Stimulated activated CD8-positive, alpha-beta memory T cell treated with anti-CD3 and anti-CD28 coated beads, Interleukin-12 subunit alpha, Interleukin-12 subunit beta, amount 100 ng/mL, for 1 hour (primary cell): ENCODE measurements around the gene RALGAPA2.

Source experiments
- DNase-seq: peaks from one replicate; pipeline ENCODE4 v3.0.0-alpha.2; 2020; ENCODE audit warnings: low read depth

RALGAPA2 gene

DNA sequence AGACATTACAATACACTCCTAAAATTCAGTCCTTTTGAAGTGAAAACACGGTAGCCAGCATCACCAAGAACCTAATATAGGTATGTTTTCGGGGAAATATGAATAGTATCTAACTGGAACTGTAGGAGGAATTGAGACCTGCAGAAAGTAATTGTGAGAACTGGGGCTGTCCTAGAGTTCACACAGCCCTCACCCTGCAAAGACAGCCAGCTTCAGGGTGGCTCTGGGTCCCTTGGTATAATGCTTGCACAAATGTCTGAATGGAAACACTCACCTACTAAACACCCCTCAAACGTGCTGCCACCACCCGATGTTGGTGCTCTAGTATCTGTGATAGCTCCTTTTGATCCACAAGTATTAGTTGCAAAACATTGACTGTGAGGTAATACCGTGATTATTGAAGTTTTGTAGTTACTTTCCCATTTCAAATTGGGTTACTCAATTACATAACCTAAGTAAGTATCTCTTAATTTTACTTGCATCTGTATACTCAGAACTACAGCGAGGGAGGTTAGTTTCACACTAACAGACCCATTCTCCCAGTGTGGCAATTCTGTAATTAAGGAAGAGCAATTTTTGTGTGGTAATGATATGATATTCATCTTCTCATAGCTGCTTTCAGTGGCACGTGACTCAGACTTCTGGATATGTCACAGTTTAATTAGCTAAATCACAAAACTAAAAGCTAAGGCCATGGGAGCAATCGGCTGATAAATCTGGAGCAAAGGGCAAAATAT lies 215.0 kb downstream of the RALGAPA2 start:
- no peak for DNase-seq

GRCh38 chr20:20495729-20496503 lies 216.5 kb downstream of the RALGAPA2 start:
- DNase-seq, result no peak

- no peak for DNase-seq
These were observed 218.7 kb downstream of the RALGAPA2 start for GRCh38 chr20:20493701-20494100.

DNA sequence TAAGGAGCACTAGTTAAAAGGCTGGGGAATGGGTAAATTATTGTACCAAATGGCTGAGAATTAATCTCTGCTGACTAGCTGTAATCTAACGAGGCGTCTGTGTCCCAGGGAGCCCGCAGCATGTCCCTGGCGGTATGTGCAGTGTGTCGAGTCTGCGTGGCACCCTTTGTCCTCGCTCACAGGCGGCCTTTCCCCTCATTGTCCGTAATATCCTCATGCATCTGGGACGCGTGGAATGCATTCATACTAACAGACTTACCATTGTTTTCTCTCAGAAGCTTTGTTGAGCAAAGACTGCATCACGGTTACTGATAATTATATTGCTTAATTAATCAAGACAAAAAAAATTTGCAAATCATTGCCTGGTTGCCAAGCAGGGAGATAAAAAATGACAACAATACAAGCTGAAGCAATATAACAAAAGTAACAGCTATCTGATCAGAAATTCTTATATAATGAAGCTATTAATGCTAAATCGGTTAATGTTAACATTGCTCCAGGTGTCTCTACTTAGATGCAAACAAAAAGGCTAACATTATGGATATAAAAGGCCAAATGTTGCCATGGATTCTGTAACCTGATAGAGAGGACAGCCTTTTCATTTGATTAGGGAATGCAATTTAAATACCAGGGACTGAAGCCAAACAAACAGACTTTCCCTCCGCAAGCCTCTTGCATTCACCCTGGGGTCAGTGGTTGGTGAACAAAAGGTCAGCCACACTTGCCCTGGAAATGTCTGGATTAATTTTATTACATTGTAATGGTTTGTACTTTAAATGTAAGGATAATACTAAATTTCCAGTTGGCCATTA lies 219.7 kb downstream of the RALGAPA2 start:
- DNase-seq, result no peak

DNA sequence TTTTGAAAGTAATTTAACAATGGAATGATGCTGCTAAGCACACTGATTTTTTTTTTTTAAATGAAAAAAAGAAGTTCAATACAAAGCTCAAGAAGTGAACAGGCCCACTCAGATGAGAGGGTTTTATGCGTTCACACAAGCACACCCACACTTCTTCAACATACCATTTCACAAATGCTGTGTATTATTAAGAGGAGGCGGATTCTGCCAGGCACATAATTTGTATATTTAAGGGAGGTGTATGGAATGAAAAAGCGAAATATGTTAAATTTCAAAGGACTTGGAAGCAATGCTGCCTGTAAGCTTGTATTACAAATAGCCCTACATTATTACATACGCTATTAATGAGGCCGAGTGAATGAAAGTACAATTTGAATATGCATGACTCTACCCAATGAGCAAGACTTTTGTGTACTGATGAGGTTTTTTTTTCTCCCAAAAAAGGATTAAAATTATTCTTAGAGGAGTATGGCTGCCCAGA lies 220.6 kb downstream of the RALGAPA2 start:
- no peak for DNase-seq

DNA sequence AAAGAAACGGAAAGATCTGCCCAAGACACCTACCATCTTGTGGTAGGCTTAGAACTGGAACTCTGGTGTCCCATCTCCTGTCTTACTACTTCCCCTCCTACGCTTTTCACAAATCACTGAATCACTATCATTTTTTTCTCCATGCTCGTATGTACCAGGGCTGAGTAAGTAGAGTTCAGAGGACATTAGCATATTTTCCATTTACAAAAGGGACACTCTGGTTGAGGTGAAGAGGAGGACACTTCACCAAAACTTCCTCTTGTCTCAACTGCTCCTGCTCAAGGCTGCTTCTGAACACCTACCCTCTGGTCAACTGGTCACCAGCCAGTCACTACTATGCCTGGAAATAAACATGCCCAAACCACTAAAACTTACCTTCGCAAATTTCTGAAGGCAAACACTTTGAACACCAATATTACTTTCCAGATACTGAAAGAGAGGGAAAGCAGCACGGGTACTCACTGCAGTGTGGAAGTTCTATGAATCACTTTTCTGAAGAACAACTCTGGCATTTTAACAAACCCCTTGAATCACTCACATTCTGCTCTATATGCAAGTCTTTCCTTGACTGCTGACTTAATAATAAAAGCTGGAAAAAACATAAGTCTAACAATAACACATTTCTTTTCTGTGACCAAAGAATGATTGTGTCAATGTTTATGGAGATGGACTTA lies 221.2 kb downstream of the RALGAPA2 start:
- DNase-seq, result no peak

DNA sequence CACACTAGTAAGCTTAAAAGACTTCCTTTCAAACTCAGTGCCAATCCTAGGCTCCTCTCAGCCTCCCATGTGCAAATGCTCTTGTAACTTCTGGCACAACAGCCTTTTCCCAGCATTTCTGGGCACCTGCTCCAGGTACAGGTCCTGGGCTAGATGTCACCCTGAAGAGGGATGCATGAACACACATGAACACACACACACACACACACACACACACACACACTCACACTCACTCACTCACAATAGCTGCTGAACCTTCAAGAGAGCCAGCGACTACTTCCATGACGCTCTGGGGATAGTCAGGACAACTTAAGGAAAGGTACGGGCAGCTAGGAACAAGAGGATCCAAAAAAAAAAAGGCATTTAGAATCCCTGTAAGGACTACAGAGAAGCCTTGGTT lies 221.8 kb downstream of the RALGAPA2 start:
- DNase-seq, result no peak

- no peak for DNase-seq
These were observed 222.6 kb downstream of the RALGAPA2 start for GRCh38 chr20:20489648-20490341.

- DNase-seq, result no peak
These were observed 223.4 kb downstream of the RALGAPA2 start for GRCh38 chr20:20489054-20489453.

GRCh38 chr20:20488388-20488787 lies 224.1 kb downstream of the RALGAPA2 start:
- DNase-seq, result no peak

DNA sequence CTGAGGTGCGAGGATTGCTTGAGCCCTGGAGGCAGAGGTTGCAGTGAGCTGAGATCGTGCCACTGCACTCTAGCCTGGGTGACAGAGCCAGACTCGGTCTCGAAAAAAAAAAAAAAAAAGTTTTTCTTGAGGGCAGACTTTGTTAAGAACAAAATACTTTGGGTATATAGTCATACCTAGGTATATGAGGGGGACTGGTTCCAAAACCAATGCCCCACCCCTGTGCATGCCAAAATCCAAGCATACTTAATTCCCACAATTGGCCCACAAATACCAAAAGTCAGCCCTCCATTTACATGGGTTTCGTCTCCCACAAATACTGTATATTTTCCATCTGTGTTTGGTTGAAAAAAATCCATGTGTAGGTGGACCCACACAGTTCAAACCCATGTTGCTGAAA lies 224.6 kb downstream of the RALGAPA2 start:
- DNase-seq, result no peak

GRCh38 chr20:20483328-20483727 lies 229.1 kb downstream of the RALGAPA2 start:
- DNase-seq, result no peak

DNA sequence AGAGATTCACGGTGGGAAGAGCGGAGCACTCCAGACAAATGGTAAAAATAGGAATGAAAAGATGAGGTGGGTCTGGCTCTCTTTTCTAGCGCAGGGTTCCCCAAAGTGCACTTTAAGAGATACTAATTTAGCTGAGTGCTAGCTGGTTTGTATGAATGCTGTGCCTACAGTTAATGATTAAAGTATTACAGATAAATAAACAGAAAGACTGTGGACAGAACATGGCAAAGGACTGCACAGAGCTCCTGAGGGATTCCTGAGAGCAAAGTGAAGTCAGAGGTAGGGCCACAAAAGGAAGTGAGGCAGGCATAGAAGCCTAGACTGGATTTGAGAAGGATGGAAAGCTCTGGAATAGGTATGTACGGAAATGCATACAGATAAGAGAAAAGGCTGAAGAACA lies 230.0 kb downstream of the RALGAPA2 start:
- DNase-seq, result no peak

GRCh38 chr20:20480689-20481088 lies 231.8 kb downstream of the RALGAPA2 start:
- DNase-seq, result no peak

DNA sequence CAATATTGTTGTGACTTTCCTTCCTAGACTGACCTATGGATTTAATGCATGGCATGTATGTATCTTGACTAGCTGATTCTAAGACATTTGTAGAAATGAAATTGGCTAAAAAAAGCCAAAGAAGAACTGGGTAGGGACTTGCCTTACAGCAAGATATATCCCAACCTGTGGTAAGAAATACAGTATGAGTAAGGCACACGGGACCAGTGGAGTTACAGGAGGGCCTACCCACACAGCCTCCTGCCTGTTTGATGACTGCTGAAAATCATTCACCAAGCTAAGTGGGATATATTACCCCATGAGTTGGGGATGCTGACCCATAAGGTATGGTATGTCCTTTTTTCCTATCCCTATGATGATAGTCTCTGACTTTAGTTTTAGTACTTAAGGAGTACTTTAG lies 232.3 kb downstream of the RALGAPA2 start:
- DNase-seq, result no peak

DNA sequence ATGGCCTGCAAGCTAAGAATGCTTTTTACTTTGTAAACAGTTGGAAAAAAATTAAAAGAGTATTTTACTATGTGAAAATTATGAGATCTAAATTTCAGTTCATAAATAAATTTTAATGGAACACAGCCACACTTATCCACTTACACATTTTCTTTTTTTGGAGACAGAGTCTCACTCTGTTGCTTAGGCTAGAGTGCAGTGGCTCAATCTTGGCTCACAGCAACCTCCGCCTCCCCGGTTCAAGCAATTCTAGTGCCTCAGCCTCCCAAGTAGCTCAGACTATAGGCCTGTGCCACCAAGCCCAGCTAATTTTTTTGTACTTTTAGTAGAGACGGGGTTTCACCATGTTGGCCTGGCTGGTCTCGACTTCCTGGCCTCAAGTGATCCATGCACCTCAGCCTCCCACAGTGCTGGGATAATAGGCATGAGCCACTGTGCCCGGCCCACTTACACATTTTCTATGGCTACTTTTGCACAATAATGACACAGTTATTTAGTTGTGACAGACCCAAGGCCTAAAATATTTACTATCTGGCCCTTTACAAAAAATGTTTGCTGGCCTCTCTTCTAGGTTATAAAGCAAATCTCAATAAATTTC lies 234.9 kb downstream of the RALGAPA2 start:
- no peak for DNase-seq

GRCh38 chr20:20476504-20476903 lies 235.9 kb downstream of the RALGAPA2 start:
- no peak for DNase-seq

DNA sequence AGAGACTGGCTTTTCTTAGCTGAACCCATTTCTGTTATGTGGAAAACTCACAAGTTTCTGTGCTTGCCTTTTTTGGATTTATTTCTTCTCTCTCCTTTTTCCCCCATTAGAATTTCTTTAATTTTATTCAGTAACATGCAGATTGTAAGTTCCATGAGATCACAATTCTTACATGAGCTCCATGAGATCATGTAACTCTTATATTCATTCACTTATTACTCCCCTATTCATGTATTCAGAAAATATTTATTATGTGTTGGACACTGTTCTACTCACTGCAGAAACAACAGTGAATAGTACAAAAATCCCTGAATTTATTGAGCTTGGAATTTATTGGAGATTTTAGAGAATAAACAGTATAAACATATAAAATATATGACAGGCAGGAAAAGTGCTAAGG lies 238.8 kb downstream of the RALGAPA2 start:
- no peak for DNase-seq

- no peak for DNase-seq
These were observed 239.7 kb downstream of the RALGAPA2 start for GRCh38 chr20:20472684-20473274.

- DNase-seq, result no peak
These were observed 246.0 kb downstream of the RALGAPA2 start for GRCh38 chr20:20466341-20466879.
